IMR-90 (cell line): ENCODE measurements around the gene UST.

ENCODE experiments used
- CHD1 ChIP-seq: IDR thresholded peaks from 2 replicates; pipeline ENCODE4 v1.6.1; 2012; ENCODE audit warnings: low read depth, low read length, improper control_type of control experiment
- CTCF ChIP-seq: conservative IDR thresholded peaks from 2 replicates; pipeline ENCODE4 v1.5.1; 2012; ENCODE audit warnings: mild to moderate bottlenecking, low read depth, low read length, improper control_type of control experiment
- ELK1 ChIP-seq: fragments of 150-350 bp; IDR thresholded peaks from 2 replicates; pipeline ENCODE4 v1.6.1; 2016; ENCODE audit warnings: low read depth, mild to moderate bottlenecking, low read length, moderate library complexity, borderline replicate concordance
- FOS ChIP-seq: fragments of 150-350 bp; IDR thresholded peaks from 2 replicates; pipeline ENCODE4 v1.6.1; 2016; ENCODE audit warnings: low read depth, low read length
- MXI1 ChIP-seq: IDR thresholded peaks from 2 replicates; pipeline ENCODE4 v1.6.1; 2012; ENCODE audit warnings: low read depth, mild to moderate bottlenecking, low read length, moderate library complexity, borderline replicate concordance
- POLR2A ChIP-seq: IDR thresholded peaks from 2 replicates; pipeline ENCODE4 v1.6.1; 2012; ENCODE audit warnings: mild to moderate bottlenecking, low read depth, low read length
- RFX5 ChIP-seq: IDR thresholded peaks from 2 replicates; pipeline ENCODE4 v1.8.0; 2012; ENCODE audit warnings: low read depth, mild to moderate bottlenecking, low read length, moderate library complexity
- USF2 ChIP-seq: fragments of 150-350 bp; IDR thresholded peaks from 2 replicates; pipeline ENCODE4 v1.6.1; 2017; ENCODE audit warnings: mild to moderate bottlenecking, antibody characterized with exemption, low read length, low read depth

GRCh38 chr6:148957752-148958151, 210.9 kb downstream of the UST start:
- TF ChIP-seq CTCF (no peak), FOS (no peak), MXI1 (no peak), POLR2A (no peak), RFX5 (no peak), ELK1 (no peak), USF2 (no peak), CHD1 (no peak)
